RPMI8226 (cell line): Measurements from ENCODE around the gene RNF14.
"Not testable (repeated sequence)": the region's sequence is repeated elsewhere in the genome, so short reads cannot be mapped to it uniquely, and the experiment has no call there.

ENCODE experiments used
- DNase-seq: peaks from one replicate; pipeline ENCODE4 v3.0.0-alpha.2; 2015

The RNF14 gene, protein sequence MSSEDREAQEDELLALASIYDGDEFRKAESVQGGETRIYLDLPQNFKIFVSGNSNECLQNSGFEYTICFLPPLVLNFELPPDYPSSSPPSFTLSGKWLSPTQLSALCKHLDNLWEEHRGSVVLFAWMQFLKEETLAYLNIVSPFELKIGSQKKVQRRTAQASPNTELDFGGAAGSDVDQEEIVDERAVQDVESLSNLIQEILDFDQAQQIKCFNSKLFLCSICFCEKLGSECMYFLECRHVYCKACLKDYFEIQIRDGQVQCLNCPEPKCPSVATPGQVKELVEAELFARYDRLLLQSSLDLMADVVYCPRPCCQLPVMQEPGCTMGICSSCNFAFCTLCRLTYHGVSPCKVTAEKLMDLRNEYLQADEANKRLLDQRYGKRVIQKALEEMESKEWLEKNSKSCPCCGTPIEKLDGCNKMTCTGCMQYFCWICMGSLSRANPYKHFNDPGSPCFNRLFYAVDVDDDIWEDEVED

DNA sequence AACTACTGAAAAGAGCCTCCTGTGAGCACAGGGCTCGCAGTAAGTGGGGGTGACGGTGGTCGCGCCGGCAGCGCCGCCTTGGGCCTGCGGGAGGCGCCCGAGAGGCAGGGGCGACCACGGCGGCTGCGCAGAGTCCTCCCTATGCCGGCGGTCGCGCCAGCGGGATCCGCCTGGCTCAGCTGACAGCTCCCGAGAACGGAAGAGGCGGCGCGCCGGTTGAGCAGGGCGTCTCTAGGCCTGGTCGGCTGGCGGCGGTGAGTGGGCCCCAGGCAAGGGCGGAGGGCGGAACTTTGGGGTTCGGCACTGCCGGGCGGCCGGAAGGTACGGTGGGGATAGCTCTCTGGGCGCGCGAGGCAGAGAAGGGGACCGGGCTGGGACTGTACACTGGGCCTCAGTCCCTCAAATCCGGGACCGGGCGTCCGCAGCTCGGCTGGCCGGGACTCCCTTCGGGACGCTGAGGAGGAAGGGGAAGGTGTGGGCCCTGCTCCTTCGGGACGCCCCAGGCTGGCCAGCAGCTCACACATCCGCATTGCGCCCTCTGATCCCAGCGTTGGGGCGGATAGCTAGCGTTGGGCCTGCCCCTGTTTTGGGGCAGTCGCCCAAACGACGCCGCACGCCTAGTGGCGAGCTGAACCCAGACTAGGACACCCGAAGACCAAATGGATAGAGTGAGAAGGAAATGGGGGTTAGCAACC lies at the start of gene RNF14:
TSS of gene RNF14 (plus strand) at position 192 of the 695 bp plus-strand sequence. CDS start 4,484 bp downstream, outside the sequence.
- DNase-seq, result peak; percentile 96

DNA sequence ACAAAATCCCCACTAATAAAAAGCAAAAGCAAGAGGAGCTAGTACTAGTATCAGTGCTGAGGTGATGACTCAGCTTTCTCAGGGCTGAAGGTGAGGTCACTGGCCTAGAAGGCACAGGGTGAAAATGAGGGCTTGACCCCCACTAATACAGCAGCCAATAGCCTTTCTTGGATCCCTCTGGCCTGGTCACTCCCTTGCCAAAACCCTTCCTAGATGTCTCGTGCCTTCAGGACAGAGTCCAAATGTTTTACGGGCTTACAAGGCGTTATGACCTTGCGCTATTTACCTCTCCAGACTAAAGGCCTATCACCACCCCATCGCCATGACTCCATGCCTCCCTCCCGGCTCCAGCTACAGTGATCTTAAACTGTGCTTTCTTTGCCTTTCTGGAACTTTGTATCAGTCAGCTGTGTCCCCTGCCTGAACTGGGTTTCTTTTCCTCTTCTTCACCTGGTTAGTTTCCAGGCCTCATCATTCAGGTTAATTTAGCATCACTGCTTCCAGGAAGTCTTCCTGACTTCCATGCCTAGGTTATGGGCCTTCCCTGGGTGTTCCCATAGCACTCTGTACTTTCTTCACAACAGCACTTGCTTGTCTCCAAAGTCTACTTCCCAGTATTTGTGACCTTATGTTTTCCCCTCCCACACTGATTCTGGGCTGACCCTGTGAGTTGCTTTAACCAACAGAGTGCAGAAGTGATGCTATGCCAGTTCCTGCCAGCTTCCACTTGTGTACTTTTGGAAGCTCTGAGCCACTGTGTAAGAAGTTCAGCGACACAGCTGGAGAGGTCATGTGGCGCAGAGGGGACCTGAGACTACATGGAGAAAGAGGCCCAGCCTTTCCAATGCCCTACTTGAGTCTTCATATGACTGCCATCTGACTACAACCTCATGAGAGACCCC lies 49.4 kb upstream of the RNF14 start:
- no peak for DNase-seq

DNA sequence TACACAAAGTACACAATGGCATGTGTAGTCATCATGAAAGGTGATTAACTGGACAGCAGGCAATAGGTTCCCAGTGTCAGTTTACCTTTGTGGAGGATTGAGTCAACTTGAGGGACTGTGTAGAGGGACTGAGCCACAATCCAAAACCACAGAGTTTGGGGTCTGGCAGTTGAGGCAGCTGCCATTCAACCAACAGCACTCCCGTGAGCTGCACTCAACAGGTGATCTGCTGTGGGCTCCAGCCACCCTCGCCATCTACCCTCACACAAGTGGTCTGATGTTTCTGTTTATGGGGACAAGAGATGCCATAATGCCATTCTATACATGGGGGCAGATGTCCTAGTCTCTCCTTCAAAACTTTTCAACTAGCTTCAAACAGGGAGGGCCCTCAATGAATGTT lies 48.1 kb upstream of the RNF14 start:
- DNase-seq, result no peak

DNA sequence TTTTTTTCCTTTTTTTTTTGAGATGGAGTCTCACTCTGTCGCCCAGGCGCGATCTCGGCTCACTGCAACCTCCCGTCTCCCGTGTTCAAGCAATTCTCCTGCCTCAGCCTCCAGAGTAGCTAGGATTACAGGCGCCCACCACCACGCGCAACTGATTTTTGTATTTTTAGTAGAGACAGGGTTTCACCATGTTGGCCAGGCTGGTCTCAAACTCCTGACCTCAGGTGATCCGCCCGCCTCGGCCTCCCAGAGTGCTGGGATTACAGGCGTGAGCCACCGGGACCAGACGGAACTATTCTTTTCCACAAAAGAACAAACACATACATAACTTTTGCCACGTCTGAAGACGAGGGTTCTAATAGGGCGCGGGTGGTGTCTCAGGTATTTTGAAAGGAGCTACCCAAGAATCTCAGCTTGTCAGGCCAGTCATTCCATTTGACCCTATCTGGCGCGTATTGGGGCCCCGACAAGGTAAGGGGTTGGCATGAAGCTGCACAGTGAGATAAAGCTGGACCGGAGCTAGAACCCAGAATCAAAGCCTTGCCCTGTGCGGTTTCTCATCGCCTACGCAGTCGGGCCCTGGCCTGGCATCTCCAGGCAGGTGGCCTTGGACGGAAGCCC lies 46.0 kb upstream of the RNF14 start:
- not testable (repeated sequence) for DNase-seq

DNA sequence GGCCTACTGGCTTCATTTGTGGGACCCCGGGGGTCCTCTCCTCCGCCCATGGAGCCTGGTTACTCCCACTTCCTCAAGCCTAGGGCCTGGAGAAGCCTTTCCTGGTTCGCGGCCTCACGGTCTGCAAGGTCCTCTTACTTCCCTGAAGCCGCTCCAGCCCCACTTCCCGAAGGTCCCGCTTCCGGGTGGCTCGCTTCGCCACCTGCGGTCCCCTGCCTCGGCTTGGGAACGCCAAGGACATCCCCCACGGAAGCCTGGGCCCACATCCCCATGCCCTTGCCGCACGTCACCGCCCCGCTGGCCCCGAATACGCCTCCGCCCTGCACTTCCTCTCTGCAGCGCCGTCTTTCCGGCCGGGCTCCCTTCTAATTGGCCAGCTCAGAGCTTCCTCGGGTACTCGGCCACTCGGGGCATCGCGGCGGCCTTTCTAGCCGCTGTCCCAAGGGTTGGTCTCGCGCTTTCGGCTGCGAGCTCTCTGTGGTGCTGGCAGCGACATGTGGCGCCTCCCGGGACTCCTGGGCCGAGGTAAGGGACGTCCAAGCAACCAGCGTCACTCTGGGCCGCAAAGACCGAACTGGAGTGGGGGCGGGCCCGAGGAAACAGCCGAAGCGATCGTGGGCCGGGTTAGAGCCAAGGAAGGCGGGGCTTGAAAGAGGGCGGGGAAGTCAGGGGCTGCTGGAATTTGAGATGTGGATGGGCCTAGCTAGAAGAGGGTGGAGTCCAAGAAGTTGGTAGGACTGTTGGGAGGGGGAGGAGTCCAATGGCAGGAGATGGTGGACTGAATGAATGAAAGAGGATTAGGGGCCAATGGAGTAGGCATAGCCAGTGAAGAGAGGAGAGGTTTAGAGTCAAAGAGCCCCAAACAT lies 45.2 kb upstream of the RNF14 start, which contains the start of gene DELE1:
TSS of gene DELE1 (plus strand) at position 424 of the 866 bp plus-strand sequence. CDS start at position 495, 71 bp downstream.
- peak; percentile 92 for DNase-seq

GRCh38 chr5:141926434-141926833 lies 42.5 kb upstream of the RNF14 start:
- no peak for DNase-seq

DNA sequence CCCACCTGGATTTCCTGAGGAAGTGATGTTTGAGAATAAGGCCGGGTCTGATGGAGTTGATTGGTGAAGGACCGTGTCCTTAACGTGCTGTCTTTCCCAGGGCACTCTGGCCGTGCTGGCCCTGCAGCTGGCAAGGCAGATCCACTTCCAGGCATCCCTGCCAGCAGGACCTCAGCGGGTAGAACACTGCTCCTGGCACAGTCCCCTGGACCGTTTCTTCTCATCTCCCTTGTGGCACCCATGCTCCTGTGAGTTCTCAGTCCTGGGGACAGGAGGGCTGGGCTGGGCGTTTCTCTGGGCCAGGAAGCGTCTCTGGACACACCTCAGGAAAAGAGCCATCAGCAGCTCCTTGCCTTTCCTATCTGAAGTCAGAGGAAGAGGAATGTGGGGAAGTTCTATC lies 40.9 kb upstream of the RNF14 start:
- no peak for DNase-seq

DNA sequence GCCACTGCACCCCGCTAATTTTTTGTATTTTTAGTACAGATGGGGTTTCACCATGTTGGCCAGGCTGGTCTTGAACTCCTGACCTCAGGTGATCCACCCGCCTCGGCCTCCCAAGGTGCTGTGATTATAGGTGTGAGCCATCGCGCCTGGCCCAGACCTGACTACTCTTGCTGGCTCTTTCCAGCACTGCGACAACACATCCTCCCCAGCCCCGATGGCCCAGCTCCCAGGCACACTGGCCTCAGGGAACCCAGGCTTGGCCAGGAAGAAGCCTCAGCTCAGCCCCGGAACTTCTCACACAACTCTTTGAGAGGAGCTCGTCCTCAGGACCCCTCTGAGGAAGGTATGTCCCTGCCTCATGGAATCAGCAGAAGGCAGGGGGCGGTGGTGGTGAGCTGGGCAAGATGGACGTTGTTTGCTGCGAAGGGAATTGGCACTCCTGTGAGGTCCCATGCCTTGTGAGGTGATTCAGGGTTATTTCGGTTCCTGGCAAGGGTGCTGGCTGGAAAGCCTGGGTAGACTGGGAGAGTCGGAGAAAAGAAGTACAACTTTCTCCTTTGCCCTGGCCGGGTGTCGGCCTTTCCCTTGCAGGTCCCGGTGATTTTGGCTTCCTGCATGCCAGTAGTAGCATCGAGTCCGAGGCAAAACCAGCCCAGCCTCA lies 39.4 kb upstream of the RNF14 start:
- no peak for DNase-seq

DNA sequence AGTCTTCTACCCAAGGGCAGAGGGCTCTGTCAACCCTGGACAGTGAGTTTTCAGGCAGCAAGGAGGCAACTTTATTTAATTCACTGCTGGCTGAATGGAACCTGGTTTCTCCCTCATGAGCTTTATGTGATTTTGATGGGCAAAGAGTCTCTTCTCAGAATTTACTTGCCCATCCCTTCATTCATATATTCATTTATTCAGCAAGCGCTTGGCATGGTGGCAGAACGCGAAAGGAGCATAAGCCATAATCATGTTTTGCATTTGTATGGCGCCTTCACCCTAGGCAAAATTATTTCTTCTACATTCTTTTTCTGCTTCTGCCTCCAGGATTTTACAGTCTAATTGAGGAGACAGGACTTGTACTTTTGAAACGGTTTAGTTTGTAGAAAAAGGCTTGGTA lies 37.2 kb upstream of the RNF14 start:
- DNase-seq, result no peak

- no peak for DNase-seq
Observed at GRCh38 chr5:141933151-141933550, 35.8 kb upstream of the RNF14 start.

DNA sequence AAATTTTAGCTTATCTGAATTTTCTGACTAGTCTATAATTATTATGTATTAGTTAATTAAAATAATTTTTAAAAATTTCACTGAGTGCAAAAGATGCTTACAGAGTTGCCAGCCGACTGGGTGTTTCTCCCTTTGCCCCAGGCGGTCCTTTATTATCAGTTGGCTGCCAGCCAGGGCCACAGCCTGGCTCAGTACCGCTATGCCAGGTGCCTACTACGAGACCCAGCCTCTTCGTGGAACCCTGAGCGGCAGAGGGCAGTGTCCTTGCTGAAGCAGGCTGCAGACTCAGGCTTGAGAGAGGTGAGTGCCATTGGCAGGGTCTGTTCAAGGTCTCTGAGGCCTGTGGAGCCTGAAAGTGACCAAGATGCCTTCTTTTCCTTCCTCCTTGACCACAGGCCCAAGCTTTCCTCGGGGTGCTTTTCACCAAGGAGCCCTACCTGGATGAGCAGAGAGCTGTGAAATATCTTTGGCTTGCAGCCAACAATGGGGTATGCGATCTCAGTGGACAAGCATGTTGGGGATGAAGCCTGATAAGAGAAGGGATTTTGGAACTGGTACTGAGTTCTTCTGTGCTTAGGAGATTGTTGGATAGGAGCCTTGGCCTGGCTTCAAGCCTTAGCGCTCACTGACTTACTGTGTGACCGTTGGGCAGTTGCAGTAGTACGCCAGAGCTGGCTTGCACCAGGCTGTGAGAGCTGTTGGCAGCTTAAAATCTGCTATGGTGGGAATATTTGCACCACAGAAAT lies 34.6 kb upstream of the RNF14 start:
- peak; percentile 80 for DNase-seq

DNA sequence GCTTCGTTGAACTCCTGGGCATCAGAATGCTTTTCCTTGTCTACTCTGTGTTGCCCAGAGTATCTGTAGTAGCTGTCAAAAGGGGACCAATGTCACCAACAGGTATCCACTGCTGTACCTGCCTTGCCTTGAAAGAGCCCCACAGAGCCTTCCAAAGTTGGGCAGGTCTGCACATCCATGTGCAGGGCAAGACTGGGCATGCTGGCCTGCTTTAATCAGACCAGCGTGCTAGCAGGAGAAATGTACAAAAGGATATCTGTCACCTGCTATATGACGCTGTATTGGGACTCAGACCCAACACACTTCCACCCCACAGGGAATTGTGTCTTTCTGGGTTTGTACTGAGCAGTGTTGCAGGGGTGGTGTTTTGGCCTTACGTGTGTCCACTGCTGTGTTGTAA lies 33.4 kb upstream of the RNF14 start:
- DNase-seq, result no peak

DNA sequence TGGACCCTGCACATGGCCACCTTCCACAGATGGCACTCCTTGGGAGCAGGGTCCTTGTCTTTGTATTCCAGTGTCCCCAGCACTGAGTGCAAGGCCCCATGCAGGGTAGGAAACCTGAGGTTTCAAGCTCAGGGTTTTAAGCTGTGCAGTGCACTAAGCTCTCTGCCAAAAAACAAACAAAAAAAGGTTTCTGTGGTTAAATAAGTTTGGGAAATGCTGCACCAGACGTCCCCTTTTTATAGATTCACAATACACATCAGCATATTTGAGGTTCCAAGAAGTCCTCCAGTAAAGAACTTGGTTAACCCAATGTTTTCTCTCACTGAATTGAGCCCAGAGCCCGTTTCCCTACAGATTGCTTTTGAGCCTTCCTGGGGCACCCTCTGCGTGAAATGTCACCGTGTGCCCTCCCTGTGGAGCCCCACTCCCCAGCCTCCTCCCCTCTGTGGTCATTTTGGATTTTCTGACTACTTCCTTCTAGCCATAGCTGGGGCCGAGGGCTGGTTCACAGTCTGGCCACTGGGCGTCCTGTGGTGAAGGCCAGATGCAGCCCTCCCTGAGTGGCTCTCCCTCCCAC lies 28.1 kb upstream of the RNF14 start:
- DNase-seq, result peak; percentile 80

- DNase-seq, result peak; percentile 72
Observed at GRCh38 chr5:141941307-141941706, 27.6 kb upstream of the RNF14 start.

GRCh38 chr5:141941779-141942178 lies 27.1 kb upstream of the RNF14 start:
- no peak for DNase-seq

DNA sequence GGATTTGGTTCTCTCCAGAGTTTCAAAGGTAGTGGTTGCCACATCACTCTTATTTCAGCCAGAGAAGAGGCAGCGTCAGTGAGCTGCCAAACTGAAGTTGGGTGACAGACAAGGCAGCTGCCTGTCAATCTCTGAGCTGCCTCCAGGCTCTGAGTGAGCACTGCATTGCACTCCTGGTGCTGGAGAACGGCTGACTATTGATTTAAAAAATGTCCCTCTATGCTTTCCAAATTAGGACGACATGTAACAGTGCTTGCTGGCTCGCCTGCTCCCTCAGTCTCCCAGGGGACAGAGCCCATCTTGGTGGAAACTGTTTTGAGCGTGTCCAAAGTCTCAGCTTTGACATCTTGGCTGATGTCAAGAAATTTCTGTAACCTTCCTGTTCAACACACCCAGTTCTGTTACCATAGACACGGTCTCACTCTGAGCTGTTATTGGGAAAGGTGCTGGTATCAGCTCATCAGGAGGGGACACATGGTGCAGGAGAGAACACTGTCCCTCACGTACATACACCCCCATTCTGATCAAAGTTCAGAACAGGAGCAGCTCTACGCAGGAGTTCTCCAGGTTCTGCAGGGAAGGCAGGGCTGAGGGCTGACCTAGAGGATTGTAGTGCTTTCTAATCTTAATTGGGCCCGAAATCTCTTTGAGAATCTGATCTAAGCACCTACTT lies 26.6 kb upstream of the RNF14 start:
- no peak for DNase-seq

DNA sequence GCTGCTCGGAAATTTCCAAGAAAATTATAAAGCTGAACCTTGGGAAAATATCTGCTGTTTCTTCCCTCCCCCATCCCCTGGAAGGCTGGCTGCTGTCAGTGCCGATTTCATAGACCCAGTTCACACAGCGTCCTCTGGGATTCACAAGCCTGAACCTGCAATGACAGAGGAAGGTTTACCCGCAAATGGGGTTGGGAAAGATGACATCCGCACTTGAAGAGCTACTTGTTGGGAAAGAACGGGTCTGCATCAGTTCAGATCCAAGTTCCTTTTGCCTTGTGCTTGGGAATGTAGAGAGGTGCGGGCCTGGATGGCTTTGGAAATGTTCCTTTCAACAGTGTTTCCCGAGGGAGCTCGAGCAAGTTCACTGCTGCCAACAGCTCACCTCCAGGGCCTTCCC lies 24.8 kb upstream of the RNF14 start:
- no peak for DNase-seq

GRCh38 chr5:141945511-141946051 lies 23.3 kb upstream of the RNF14 start:
- no peak for DNase-seq

DNA sequence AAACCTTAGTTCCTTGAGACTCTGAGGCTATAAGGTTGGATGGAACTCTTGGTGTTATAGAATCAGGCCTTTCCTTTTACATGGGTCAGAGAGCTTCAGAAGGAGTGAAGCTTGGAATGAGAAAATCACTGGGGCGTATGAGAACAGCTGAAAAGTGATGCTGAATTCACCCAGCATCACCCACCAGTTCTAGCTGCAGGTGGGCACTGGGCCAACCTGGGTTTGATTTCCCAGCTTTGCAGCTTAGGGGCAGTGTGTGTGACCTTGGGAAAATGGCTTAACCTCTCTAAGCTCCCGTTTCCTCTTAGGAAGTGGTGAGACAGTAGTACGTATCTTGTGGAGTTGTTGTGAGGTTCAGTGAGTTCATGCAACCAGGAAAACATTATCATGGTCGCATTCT lies 21.6 kb upstream of the RNF14 start:
- DNase-seq, result no peak
